GM21367 (cell line): ENCODE measurements around the gene NRGN.
A peak's percentile ranks its signal among the peaks of the same experiment; 100 is the strongest.
"Not testable (repeated sequence)": the region's sequence is repeated elsewhere in the genome, so short reads cannot be mapped to it uniquely, and the experiment has no call there.

ENCODE experiments used
- ATAC-seq: cut with Tn5 transposase; IDR thresholded peaks from one replicate; pipeline ENCODE4 v1.9.1; 2021; ENCODE audit not compliant: unreplicated experiment

The NRGN gene

GRCh38 chr11:124756033-124756752 is 16.5 kb downstream of the NRGN start:
- ATAC-seq = no peak

- ATAC-seq = no peak
These were observed 17.0 kb downstream of the NRGN start for GRCh38 chr11:124756753-124757227.

DNA sequence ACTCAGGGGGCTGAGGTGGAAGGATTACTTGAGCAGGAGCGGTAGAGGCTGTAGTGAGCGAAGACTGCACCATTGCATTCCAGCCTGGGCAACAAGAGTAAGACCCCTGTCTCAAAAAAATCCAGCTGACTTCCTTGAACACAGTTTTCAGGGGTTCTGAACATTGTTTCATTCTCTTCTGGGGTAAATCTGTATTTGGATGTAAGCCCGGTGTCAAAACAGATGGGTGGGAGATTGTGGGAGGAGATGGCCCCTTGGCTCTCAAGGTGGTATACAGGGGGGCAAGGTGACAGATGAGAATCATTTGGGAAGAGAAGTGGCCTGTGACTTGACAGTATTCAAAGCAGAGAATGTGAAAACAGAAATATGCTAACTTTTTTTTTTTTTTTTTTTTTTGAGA is 17.6 kb downstream of the NRGN start:
- ATAC-seq = no peak

GRCh38 chr11:124758355-124759265 is 18.9 kb downstream of the NRGN start:
- ATAC-seq = peak; percentile 65

- no peak for ATAC-seq
These were observed 19.8 kb downstream of the NRGN start for GRCh38 chr11:124759266-124760204.

DNA sequence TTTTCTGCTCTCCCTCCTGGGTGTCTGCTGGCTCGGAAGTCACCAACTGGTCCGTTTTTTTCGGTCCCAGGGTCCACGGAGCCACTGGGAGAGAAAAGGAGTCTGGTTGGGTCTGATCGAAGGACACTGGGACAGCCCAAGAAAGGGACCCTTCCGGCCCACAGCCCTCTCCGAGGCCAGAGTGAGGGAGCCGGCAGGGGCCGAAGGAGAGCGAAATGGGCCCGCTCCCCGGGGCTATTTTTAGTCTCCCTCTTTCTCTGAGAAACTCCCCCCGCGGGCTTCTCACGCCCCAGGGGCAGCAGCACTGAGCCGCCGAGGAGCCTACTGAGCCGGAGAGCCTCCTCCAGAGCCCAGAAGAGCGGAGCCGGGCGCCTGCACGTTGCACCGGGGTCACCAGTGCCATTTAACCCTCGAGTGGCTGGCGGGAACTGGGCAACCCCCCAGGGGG is 20.5 kb downstream of the NRGN start:
- ATAC-seq = peak; percentile 16

GRCh38 chr11:124760806-124761205 is 21.1 kb downstream of the NRGN start:
- no peak for ATAC-seq

GRCh38 chr11:124761301-124762104 is 21.8 kb downstream of the NRGN start:
- no peak for ATAC-seq

DNA sequence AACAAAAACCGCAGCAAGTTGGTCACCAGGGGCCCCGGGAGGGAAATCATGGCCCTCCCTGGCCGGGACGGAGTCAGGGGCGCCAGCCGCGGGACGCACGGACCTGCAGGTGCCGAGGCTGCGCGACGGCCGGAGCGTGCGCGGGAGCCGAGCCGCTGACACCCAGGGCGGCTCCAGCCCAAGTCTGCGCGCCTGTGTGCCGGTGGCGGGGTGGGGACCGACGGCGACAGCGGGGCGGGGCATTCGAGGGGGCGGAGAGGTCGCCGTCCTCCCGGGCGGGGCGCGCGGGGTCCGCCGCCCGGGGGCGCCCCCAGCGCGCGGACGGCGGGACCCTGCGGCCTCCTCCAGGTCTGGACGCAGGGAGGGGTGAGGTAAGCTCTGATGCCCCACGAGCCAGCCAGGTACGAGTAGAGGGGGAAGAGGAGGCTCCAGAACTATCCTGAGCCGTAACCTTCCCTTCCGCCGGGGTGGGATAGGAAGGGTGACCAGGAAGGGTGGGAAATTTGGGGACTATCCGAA is 22.4 kb downstream of the NRGN start, which contains the start of gene ESAM:
Gene ESAM (minus strand): TSS at position 186 of the 519 bp plus-strand sequence. CDS start 136 bp downstream, at position 50.
- ATAC-seq = peak; percentile 51

- ATAC-seq = peak; percentile 4
These were observed 22.9 kb downstream of the NRGN start for GRCh38 chr11:124762624-124763155.

DNA sequence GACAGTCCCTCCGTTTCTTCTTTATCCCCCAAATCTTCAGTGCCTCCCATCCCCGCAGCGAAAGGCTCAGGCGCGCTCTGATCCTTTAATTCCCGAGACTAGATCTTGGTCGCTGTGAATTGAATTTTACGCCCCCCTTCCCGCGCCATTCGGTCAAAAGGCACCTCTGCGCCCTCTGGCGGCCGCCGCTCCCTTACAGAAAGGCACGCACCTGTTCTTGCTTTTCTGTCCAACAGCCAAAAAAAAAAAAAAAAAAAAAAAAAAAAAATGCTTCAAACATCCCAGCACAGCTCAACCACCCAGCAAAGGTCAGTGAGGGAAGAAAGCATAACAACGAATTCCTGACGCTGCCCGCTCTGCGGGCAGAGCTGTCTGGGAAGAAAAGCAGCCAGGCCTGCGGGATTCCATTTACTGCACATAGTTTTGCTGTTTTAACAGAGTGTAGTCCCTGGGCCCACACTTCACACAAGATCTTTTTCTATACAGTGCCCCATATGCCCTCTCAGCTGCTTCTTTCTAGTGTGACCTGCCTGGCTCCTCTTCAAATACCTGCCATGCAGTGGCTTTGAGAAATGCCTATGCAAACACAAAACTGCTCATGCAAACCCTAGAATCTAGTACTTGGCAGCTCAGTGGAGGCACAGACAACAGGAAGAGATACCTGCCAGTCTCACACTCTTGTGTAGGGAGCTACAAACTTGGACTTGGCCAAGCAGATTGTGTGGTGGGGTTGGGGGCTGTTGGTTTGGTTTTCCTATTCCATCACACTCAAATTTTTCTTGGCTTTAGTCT is 23.6 kb downstream of the NRGN start:
- peak; percentile 26 for ATAC-seq

- no peak for ATAC-seq
These were observed 26.4 kb downstream of the NRGN start for GRCh38 chr11:124766156-124766555.

DNA sequence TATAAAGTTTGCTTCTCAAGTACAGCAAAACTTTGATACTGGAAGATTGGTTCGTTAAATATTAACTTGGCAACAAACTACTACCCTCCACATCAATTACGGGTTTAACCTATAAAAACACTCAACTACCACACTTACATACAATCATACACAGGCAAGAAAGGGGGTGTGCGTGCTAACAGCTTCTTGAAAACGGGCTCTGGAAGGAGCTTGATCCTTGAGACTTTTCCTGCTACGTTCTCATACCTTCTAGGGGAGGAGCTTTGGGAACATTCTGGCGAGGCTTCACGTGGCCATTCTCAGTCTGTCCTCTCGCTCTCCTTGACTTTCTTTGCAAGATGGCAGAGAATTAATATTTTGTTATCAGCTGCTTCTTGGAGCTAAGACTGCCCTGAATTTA is 29.2 kb downstream of the NRGN start:
- ATAC-seq = no peak

DNA sequence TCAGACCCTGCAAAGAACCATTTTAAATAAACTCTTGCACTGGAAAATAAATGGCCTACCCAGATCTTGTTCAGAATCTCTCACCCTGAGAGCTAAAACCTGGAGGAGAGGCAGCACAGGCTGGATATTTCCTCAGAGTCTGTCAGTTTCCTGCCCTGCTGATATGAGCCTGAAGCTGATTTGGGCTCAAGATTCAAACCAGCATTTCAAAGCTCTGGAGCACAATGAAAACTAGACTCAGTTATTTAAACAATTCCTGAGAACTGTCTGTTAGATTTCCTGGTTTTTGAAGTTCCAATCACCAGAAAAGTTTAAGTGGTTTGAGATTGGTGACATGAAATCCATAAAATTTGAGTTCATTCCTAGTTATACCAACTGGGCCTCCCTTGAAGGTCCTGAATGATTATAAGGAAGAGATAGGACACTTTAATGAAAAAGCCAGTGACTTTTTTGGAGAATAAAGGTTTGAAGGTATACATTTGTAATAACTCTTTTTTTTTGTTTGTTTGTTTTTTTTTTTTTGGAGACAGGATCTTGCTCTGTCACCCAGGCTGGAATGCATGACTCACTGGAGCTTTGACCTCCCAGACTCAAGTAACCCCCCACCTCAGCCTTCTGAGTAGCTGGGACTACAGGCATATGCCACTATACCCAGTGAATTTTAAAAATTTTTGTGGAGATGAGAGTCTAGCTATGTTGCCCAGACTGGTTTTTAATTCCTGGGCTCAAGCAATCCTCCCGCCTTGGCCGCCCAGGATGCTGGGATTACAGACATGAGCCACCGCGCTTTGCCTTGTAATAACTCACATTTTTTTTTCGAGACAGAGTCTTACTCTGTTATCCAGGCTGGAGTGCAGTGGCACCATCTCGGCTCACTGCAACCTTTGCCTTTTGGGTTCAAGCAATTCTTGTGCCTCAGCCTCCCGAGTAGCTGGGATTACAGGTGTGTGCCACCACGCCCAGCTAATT is 30.3 kb downstream of the NRGN start:
- no peak for ATAC-seq

- ATAC-seq = not testable (repeated sequence)
These were observed 31.2 kb downstream of the NRGN start for GRCh38 chr11:124770959-124771358.

DNA sequence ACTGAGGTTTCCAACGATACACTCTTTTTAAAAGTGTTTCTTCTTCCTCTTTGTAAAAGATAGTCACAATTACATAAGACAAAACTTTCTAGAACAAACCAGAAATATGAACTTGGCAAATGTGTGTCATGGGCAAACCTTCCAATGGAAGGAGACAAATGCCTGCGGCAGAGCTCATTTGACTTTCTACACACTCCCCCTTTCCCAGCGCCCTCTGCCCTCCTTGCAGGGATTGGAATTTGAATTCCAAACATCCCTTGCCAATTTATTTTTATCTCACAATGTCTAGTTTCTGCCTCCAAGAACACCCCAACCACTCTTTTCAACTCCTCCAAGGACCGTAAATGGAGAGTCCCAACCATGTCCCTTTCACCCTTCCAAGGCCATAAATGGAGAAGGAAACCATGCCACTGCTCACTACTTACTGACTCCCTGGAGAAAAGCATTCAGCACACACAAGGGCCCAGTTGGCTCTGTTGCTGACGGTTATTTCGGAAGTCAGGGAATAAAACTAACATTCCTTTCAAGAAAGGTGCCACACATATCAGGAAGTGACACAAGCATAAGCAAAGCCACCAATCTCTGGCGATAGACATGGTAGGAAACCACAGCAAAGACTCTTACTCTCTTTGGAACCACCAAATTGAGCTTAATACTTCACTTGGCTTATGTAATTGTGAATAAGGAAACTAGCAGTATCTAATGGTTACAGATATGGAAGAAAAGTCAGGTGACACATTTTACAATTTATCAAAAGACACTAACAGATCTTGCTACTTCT is 37.3 kb downstream of the NRGN start:
- ATAC-seq = no peak

DNA sequence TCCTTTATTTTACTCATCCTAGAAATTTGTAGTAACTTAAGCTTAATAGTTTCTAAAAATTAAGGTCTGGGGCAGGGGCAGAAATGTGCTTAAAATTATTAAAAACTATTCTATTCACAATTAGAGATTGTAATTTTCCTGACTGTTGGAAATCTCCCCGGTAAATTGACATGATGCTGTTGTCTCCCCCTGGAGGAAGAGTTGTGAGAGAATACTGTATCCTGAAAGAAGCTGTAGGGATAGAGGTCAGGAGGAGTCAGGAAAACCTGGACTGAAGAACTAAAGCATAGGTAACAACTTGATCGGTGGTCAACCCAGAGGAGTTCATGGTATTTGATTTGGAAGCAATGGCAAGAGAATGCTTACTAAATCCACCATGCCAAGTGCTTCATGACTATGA is 38.5 kb downstream of the NRGN start:
- no peak for ATAC-seq
